GM12878 (cell line): Measurements from ENCODE around the gene LMF2. TPM values are rescaled to one million over a fixed set of nuclear protein-coding genes. Genes with fewer than 3 reads are reported as not detected.

Experiments
- ATF7 ChIP-seq: fragments of 450-650 bp; IDR thresholded peaks from 2 replicates; pipeline ENCODE4 v1.6.1; 2016; ENCODE audit warnings: low read depth, mild to moderate bottlenecking
- BACH1 ChIP-seq: fragments of 450-650 bp; IDR thresholded peaks from 2 replicates; pipeline ENCODE4 v1.6.1; 2017; ENCODE audit warnings: mild to moderate bottlenecking, borderline replicate concordance
- BCLAF1 ChIP-seq: fragments of 450-650 bp; IDR thresholded peaks from 2 replicates; pipeline ENCODE4 v1.6.1; 2017; ENCODE audit warnings: antibody characterized with exemption, mild to moderate bottlenecking, moderate library complexity
- CREB1 ChIP-seq: IDR thresholded peaks from 2 replicates; pipeline ENCODE4 v1.6.1; 2012; ENCODE audit warnings: low read depth, mild to moderate bottlenecking, inconsistent platforms
- CTCF ChIP-seq, 3 experiments: IDR thresholded peaks in 2 of 3; conservative IDR thresholded peaks in 1 of 3; 2 replicates each; pipeline ENCODE4 v1.5.1; 2011; ENCODE audit warnings: low read depth in 3 of 3, low read length in 3 of 3, mild to moderate bottlenecking in 3 of 3, control low read depth in 2 of 3, moderate library complexity in 2 of 3, inconsistent platforms in 1 of 3, mixed read lengths in 1 of 3; ENCODE audit not compliant: control insufficient read depth in 2 of 3, insufficient read depth in 1 of 3; ENCODE audit errors: extremely low read depth in 1 of 3
- EED ChIP-seq: sonication (generic); IDR thresholded peaks from 2 replicates; pipeline ENCODE4 v1.6.1; 2016; ENCODE audit warnings: antibody characterized with exemption, low read depth
- GATAD2B ChIP-seq: fragments of 450-650 bp; conservative IDR thresholded peaks from 2 replicates; pipeline ENCODE4 v1.6.1; 2017; ENCODE audit warnings: low read depth, mild to moderate bottlenecking, moderate library complexity
- JUNB ChIP-seq: IDR thresholded peaks from 2 replicates; pipeline ENCODE4 v1.6.1; 2016; ENCODE audit warnings: antibody characterized with exemption, mild to moderate bottlenecking
- MAX ChIP-seq: IDR thresholded peaks from 2 replicates; pipeline ENCODE4 v1.6.1; 2012; ENCODE audit warnings: low read depth, low read length, improper control_type of control experiment
- MEF2A ChIP-seq: IDR thresholded peaks from 2 replicates; pipeline ENCODE4 v1.6.1; 2011; ENCODE audit warnings: low read depth, mild to moderate bottlenecking, low read length, moderate library complexity; ENCODE audit not compliant: insufficient read depth
- MEF2B ChIP-seq: fragments of 450-650 bp; IDR thresholded peaks from 2 replicates; pipeline ENCODE4 v1.6.1; 2018; ENCODE audit warnings: mild to moderate bottlenecking, moderate library complexity; ENCODE audit not compliant: partially characterized antibody, poor library complexity, severe bottlenecking
- MXI1 ChIP-seq: fragments of 150-350 bp; IDR thresholded peaks from 2 replicates; pipeline ENCODE4 v1.6.1; 2011; ENCODE audit warnings: low read depth, mild to moderate bottlenecking, inconsistent platforms, low read length, improper control_type of control experiment
- MYC ChIP-seq: IDR thresholded peaks from 2 replicates; pipeline ENCODE4 v1.6.1; 2011; ENCODE audit warnings: mild to moderate bottlenecking, low read length, moderate library complexity, inconsistent platforms; ENCODE audit not compliant: insufficient read depth, insufficient replicate concordance, insufficient read length, severe bottlenecking
- NFXL1 ChIP-seq: fragments of 450-650 bp; IDR thresholded peaks from 2 replicates; pipeline ENCODE4 v1.6.1; 2017; ENCODE audit warnings: antibody characterized with exemption, mild to moderate bottlenecking, borderline replicate concordance
- PML ChIP-seq: IDR thresholded peaks from 2 replicates; pipeline ENCODE4 v1.6.1; 2012; ENCODE audit warnings: low read length, inconsistent platforms
- POLR2A ChIP-seq: IDR thresholded peaks from 2 replicates; pipeline ENCODE4 v1.6.1; 2011; ENCODE audit warnings: low read depth, mild to moderate bottlenecking, low read length
- RAD21 ChIP-seq: IDR thresholded peaks from 2 replicates; pipeline ENCODE4 v1.6.1; 2011; ENCODE audit warnings: mild to moderate bottlenecking, low read depth, low read length, moderate library complexity; ENCODE audit not compliant: insufficient read depth
- RAD51 ChIP-seq: fragments of 450-650 bp; IDR thresholded peaks from 2 replicates; pipeline ENCODE4 v1.6.1; 2016; ENCODE audit warnings: moderate library complexity, mild to moderate bottlenecking, inconsistent platforms
- RELB ChIP-seq: fragments of 450-650 bp; IDR thresholded peaks from 2 replicates; pipeline ENCODE4 v1.6.1; 2017; ENCODE audit warnings: low read depth, mild to moderate bottlenecking, moderate library complexity
- RFX5 ChIP-seq: IDR thresholded peaks from 2 replicates; pipeline ENCODE4 v1.6.1; 2011; ENCODE audit warnings: low read depth, low read length, improper control_type of control experiment
- SIN3A ChIP-seq: IDR thresholded peaks from 2 replicates; pipeline ENCODE4 v1.6.1; 2012; ENCODE audit warnings: low read depth, low read length, improper control_type of control experiment
- SMAD5 ChIP-seq: IDR thresholded peaks from 2 replicates; pipeline ENCODE4 v1.6.1; 2016; ENCODE audit warnings: antibody characterized with exemption, low read depth
- SMC3 ChIP-seq: IDR thresholded peaks from 2 replicates; pipeline ENCODE4 v1.6.1; 2011; ENCODE audit warnings: low read length, improper control_type of control experiment, borderline replicate concordance
- SP1 ChIP-seq: IDR thresholded peaks from one replicate; pipeline ENCODE4 v1.6.1; 2011; ENCODE audit warnings: low read depth, low read length
- SRF ChIP-seq, 2 experiments: IDR thresholded peaks; 2 replicates each; pipeline ENCODE4 v1.6.1; 2011; ENCODE audit warnings: low read depth in 2 of 2, low read length in 2 of 2, mild to moderate bottlenecking in 1 of 2, moderate library complexity in 1 of 2
- polyA plus RNA-seq, 11 experiments: library from polyadenylated mRNA; depleted of rRNA in 4 of 11; unstranded in 6 of 11; stranded (reverse) in 5 of 11; fragments of >200 nt; fragmentation: Nextera tagmentation in 4 of 11; fragmentation: Illumina TruSeq in 1 of 11; extraction: Ambion mirVana in 4 of 11; extraction: Trizol in 1 of 11; gene quantifications; 1 replicate in 1 of 11; 2 replicates in 10 of 11; pipeline versions ENCODE4 v1.2.1 to v1.2.3, GENCODE V29; 2011 to 2016; ENCODE audit warnings: inconsistent platforms in 2 of 11, missing spikeins in 2 of 11, low read depth in 1 of 11
- total RNA-seq, 4 experiments: library from RNA; depleted of rRNA in 3 of 4; stranded (reverse); fragments of >200 nt in 3 of 4; fragmentation: Illumina TruSeq in 1 of 4; extraction: Trizol in 1 of 4; gene quantifications; 2 replicates each; pipeline versions ENCODE4 v1.2.1 to v1.2.3, GENCODE V29; 2013 to 2021

Gene LMF2
- total and polyA plus RNA-seq, 10 of the 15 experiments (the other 5 are each of a cell fraction or from before 2014, with no cell fraction given), result 0.08 to 57.5 (median 21.2) TPM

DNA sequence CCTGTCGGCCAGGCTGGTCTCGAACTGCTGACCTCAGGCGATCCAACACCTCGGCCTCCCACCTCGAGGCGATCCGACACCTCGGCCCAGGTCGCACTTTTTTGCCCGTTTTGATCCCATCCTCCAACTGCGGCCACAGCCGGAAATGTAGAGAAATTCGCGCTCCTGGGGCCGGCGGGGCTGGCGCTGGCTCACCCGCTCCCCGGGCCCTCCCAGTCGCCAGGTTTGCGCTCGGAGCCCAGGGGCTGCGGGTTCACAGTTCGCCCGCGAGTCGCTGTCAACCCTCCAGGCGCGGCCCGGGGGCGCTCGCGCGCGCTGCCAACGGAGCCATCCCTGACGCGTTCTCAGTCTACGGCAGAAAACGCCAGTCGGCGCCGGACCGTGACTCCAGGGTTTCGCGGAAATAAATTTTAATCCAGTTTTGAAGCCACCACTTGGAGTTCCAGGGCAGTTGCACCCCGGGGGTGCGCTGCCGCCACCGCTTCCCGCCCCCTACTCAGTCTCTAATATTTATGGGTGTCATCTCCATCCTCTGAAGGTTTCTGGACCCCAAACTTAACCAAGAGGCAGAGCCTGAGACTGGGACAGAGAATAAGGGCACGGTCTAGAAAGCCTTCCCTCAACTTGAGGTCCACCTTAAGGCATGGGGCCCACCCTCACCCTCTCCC is 36.7 kb upstream of the LMF2 start (continued):
- no peak; the same call in 1 of the 2 replicates for TF ChIP-seq SIN3A
- TF ChIP-seq POLR2A, result peak; percentile 38
- TF ChIP-seq SMAD5, result no peak
- no peak for TF ChIP-seq SRF (IDR thresholded peaks at IDR 0.05; ENCODE audit: low read depth in 2 of 2, low read length in 2 of 2)
- TF ChIP-seq BACH1, result peak; percentile 65; the same call in 1 of the 2 replicates
- TF ChIP-seq SP1, result peak; percentile 17
- no peak for TF ChIP-seq MEF2B
- peak; percentile 38; the same call in 1 of the 2 replicates for TF ChIP-seq RAD21
- no peak for TF ChIP-seq MAX
- 0 out of 2 replicates have a peak, but pooled peaks have one; percentile 41 for TF ChIP-seq MXI1
- TF ChIP-seq NFXL1, result no peak
- TF ChIP-seq RELB, result no peak
- TF ChIP-seq GATAD2B, result peak; percentile 75
- no peak for TF ChIP-seq PML
- TF ChIP-seq ATF7, result peak; percentile 38; the same call in 1 of the 2 replicates
- TF ChIP-seq JUNB, result no peak
- no peak for TF ChIP-seq RFX5
- no peak for TF ChIP-seq MEF2A
- TF ChIP-seq BCLAF1, result no peak
- peak; percentile 38; the same call in 1 of the 2 replicates for TF ChIP-seq SMC3
- TF ChIP-seq CTCF (IDR thresholded peaks at IDR 0.05 in 2 of 3, conservative IDR thresholded peaks at IDR 0.05 in 1 of 3; ENCODE audit: control insufficient read depth in 2 of 3, extremely low read depth in 1 of 3, insufficient read depth in 1 of 3, low read depth in 3 of 3, low read length in 3 of 3), result peak; percentile 62 to 76 (median 72)
- no peak for TF ChIP-seq MYC
- TF ChIP-seq CREB1, result no peak
- TF ChIP-seq RAD51, result no peak
- no peak for TF ChIP-seq EED
